Stimulated activated CD4-positive, alpha-beta T cell treated with anti-CD3 and anti-CD28 coated beads, Interleukin-15, amount 100 ng/mL, for 1 hour (primary cell): ENCODE measurements around the gene PPEF1.
"Not testable (repeated sequence)": the region's sequence is repeated elsewhere in the genome, so short reads cannot be mapped to it uniquely, and the experiment has no call there.

Source experiments
- DNase-seq, 2 donors: peaks; one replicate each; pipeline ENCODE4 v3.0.0-alpha.2; 2020; ENCODE audit warnings: low read depth in 1 of 2, low spot score in 1 of 2

The PPEF1 gene

DNA sequence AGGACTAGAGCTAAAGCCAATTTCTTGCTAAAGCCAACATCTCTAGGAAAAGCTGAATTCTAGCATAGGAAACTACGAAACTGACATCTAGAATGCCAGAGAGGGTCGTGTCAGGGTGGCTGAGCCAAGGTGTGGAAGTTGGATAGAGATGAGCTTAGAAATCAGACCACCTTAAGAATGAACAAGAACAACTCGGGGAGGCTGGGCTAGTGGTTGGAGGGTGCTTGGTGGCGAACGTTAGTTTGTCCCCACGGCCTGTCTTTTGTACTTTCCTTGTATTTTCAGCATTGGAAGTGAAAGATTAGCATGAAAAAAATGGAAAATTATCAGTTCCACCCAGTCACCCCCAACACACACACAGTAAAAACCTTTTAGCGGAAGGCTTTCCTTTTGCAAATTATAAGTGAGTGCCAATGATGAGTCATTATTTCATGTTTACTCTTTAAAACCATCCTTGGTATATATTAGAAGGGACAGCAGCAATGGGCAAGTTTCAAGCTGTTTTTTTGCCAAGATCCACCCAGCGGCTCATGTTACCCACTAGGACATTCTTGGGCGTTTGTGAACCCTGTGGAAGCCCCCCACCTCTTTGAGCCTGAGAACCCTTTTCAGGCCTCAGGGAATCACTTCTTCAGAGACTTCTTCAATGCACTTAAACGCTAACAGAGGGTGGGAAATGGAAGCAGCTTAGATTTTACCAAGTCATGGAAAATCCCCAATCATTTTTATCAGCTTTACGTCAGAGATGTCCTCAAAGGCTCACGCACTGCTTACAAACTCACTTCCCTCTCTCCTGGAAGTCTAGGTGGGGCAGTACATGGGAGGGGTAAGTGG lies 4.9 kb upstream of the PPEF1 start:
- no peak for DNase-seq

DNA sequence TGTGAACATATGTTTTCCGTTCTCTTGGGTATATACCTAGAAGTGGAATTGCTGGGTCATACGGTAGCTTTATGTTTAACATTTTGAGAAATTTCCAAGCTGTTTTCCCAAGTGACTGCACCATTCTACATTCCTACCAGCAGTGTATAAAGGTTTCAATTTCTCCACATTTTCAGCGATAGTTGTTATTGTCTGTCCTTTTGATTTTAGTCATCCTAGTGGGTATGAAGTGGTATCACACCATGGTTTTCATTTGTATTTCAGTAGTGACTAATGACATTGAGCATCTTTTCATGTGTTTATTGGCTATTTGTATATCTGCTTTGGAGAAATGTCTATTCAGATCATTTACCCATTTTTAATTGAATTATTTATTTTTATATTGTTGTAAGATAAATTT lies 2.4 kb downstream of the PPEF1 start:
- DNase-seq = no peak

DNA sequence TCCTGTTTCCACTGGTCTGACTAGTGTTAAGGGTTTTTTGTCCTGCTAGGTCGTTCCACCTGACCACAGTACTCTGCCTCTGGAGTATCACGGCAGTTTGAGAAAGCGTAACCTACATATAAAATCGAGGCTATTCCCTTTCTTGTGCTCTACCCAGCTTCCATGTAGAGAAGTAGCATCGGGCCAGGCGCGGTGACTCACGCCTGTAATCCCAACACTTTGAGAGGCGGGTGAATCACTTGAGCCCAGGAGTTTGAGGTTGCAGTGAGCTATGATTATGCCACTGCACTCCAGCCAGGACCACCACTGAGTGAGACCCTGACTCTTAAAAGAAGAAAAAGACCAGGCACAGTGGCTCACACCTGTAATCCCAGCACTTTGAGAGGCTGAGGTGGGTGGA lies 7.5 kb downstream of the PPEF1 start:
- no peak for DNase-seq

DNA sequence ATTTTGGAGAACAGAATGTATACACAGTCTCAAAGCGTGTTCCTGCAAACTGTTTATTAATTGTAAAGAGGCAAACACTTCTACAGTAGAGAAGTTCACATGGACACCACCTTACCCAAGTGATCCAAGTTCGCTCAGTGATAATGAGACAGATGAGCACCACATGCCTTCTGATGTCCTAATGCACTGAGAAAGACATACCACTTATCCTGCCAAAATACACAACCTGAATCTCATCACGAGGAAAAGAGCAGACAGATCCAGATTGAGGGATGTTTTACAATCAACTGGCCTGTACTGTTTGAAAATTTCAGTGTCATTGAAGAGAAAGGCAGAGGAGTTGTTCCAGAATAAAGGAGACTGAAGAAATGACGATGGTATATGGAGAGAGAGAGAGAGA lies 12.4 kb downstream of the PPEF1 start:
- DNase-seq = no peak

DNA sequence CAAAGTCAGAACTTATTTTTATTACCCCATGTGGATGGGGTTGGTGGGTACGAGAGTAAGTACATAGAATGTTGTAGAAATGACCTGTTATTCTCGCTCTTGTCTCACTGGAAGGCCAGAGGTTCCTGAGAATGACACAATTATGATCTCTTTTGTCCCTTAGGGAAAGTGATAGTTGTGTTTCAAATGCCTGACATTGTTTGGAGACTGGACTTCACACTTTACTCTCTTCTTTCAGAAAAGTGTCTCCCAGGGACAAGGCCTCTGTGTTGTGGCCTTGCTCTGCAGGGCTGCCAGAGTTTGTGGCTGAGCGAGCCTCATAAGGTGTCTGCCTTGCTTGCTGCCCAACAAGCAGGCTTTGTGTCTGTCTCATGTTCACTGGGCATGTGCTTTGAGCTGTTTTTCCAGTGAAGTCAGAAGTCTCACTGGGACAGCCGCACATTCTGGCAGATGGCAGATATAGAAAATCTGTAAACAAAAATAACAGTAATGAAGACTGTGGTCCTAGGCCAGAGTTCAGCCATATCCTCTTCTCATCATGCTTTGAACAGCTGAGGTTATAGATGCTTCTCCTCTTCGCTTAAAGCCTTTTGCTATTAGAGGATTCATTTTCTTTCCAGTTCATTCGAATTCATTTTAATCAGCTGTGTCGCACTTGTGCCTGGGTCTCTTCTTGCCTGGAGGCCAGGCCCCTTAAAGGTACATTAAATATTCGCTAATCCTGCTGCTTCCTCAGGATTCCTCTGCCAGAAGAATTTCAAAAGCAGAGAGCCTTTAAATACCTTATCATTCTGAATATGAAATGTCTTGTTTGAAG lies 14.4 kb downstream of the PPEF1 start:
- no peak for DNase-seq

DNA sequence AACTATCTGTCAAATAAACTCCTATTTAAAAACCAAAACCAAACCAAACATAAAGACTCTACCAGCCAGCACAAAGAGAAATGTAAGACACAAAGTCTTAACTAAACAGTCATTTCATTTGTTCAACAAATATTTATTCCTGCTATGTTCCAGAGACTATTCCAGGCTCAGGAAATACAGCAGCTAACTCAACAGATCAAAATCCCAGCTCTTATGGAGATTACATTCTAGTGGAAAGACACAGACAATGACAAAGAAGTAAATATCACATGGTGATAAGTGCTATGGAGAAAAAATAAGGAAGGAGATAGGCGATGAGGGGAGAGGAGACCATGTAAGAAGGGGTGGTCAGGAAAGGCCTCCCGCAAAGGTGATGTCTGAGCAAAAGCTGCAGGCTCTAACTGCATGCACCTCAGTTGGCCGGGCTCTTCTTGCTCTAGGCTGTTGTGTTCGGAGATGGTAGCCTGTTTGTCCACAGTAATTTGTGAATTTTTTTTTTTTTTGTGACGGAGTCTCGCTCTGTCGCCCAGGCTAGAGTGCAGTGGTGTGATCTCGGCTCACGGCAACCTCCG lies 15.1 kb downstream of the PPEF1 start:
- no peak for DNase-seq

DNA sequence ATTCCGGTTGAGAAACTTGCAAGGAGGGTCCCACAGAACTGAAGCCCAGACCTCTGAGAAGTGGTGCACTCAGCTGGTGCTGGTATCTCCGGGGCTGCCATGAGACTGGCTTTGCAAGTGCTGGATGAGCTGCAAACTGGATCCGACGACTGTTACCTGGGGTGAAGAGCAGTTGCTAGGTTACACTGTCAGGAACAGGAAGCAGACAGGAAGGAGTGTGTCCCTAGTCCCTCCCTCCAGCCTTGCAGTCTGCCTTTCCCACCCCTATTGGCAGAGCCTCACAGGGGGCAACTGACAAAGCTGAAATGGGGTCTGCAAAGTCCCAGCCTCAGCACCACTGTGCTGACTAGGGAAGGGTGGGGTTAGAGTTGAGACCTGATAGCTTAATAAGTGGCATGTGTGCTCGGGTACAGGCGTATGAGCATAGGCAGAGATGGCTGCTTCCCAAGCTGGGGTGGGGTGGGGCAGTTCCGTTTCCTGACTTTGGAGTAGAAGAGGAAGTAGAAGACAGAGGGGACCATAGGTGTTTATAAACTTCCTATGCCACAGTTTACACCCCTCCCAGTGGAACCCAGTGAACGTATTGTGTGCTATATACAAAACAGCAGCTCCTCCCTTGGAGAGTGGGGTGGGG lies 18.0 kb downstream of the PPEF1 start:
- DNase-seq = no peak

DNA sequence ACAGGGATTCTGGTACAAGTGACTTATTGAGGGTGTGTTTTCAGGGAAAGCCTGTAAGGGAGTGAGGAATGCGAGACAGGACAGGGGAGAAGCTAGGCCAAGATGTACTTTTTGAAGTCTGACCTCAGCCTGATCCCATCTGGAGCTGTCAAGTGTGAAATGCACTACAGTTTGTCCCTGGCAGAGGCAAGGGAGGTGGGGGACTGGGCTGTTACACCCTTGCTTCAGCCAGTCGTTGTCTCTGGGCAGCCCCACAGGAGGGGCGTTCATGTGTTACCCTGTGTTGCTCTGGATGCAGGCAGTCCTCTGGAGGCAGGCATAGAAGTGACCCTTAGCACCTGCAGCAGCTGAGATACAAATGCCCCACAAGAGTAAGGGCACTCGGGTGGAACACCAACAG lies 25.8 kb downstream of the PPEF1 start:
- DNase-seq = no peak

DNA sequence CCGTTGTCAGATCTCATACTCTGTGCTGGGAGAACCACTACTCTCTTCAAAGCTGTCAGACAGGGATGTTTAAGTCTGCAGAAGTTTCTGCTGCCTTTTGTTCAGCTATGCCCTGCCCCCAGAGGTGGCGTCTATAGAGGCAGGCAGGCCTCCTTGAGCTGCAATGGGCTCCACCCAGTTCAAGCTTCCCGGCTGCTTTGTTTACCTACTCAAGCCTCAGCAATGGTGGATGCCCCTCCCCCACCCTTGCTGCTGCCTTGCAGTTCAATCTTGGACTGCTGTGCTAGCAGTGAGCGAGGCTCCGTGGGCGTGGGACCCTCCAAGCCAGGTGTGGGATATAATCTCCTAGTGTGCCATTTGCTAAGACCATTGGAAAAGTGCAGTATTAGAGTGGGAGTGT lies 32.2 kb downstream of the PPEF1 start:
- DNase-seq = not testable (repeated sequence)

DNA sequence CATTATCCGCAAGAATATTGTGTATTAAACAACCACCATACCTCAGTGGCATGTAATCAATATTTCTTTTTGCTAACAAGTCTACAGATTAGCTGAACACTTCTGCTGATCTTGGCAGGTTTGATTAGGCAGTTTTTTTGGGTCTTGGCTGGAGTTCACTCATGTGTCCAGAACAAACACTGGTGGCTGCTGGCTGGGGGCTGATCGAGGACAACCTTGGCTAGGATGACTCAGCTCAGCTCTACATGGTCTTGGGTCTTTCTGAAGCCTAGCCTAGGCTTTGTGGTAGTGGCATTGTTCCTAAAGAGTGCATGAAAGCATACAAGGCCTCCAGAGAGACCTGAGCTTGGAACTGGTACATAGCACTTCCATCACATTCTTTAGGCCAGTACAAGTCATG lies 41.1 kb downstream of the PPEF1 start:
- DNase-seq = no peak

DNA sequence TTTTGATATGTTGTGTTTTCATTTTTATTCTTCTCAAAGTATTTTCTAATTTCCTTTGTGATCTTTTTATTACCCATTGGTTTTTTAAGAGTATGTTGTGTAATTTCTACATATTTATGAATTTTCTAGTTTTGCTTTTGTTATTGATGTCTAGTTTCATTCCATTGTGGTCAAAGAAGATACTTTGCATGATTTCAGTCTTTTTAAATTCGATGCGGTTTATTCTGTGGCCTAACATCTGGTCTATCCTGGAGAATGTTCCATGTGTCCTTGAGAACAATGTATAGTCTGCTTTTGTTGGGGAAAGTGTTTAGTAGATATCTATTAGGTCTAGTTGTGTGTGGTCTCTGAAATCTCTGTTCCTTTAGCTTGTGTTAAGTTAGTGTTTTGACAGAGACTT lies 46.2 kb downstream of the PPEF1 start:
- no peak for DNase-seq

DNA sequence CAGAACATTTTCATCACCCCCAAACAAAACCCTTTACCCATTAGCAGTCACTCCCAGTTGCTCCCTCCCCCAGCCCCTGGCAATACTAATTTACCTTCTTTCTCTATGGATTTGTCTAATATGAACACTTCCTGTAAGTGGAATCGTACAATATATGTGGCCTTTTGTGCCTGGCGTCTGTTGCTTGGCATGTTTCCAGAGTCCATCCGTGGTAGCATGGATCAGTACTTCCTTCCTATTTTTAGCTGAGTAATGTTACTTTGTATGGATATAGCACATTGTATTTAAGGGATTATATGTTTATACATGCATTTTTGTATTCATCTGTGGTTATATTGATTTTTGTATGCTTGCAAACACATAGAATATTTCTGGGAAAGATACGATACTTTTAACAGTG lies 48.2 kb downstream of the PPEF1 start:
- DNase-seq = no peak

DNA sequence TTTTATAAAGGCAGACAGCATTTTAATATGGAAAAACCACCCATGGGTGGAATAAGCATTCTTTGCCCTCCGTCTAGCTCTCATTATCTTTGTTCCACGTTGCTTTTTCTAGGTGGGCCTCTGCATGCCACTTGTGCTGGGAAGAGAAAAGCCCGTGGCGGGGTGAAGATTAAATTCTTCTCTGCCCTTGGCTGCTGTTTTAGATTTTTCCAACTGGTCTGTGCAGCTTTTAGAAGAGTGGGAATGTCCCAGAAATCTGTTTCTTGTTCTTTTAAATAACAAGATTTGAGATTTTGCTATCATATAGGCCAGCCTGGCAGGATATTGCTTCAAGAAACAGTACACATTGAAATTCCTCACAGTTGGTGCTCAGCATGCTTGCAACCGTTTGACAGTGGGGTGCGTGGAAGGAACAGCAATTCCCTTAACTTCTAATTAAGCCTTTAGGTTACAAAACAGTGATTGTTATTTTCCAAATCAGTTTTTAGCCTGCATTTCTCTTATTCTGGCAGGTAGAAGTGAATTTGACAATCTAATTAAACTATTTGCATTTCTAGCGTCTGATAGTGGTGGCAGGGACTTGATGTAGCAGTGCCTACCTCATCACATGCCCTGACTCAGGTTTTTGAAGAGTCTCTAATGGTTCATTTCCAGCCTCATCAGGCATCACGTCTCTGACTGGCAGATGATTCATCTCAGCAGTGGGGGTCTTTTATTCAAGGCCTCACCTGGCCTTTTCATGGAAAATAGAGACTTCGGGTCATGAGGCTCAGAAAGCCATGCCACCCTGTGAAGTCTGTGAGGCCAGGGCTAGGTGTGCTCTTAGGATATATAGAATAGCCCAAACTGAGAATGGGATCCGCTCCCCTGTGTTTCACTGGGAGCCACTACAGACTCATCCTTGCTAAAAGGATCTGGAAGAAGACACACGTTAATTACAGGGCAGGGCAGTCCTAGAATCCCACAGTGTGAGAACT lies 50.8 kb downstream of the PPEF1 start:
- no peak for DNase-seq

DNA sequence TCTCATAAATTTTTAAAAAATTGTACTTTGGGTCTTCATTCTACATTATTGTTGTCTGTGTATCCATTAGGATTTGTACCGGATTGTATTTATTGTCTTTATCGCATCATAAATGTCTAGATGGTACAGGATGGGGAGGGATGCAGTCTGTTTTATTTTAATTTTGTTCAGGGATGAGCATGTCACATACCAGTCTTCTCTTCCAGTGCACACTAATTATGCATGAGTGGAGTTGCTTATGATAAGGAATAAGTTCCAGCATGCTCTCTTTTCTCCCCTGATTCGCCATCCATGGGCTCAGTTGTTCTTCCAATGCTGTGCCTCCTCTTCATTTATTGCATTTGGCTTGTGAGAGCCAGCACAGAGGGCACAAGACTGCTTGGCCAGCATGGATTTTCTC lies 54.3 kb downstream of the PPEF1 start:
- DNase-seq = no peak

DNA sequence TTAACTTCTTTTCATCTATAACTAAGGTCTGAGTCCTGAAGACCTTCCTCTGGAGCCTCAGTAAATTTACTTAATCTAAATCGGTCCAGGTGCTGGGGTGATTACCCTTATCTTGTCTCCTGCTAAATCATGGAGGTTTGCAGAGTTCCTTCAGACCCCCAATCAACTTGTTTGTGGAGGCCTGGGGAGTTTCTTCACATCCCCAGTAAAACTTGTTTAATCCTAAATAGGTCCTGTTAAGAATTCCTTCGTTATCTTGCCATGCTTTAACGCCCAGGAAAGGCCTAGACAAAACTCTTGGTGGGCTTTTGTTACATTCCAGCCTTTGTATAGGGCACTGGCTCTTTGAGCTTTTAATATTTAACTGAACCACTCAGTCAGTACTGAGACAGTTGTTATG lies 55.7 kb downstream of the PPEF1 start:
- not testable (repeated sequence) for DNase-seq

DNA sequence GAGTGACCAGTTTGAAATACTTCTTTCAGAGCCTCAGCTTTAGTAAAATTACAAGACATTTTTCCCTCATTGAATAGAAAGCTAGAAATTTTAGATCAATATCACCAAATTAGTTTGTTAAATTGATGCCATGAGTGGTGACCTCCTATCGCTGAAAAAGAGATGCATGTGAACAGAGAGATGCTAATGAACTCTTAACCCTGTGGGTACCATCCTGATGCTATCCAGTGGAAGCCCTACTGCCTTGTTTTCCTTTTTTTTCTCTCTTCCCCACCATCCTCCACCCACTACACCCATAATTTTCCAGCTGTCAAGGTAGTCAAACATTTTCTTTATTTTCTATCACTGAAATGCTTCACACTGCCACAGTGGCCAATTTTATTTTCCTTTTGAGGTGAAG lies 61.9 kb downstream of the PPEF1 start:
- DNase-seq = no peak

DNA sequence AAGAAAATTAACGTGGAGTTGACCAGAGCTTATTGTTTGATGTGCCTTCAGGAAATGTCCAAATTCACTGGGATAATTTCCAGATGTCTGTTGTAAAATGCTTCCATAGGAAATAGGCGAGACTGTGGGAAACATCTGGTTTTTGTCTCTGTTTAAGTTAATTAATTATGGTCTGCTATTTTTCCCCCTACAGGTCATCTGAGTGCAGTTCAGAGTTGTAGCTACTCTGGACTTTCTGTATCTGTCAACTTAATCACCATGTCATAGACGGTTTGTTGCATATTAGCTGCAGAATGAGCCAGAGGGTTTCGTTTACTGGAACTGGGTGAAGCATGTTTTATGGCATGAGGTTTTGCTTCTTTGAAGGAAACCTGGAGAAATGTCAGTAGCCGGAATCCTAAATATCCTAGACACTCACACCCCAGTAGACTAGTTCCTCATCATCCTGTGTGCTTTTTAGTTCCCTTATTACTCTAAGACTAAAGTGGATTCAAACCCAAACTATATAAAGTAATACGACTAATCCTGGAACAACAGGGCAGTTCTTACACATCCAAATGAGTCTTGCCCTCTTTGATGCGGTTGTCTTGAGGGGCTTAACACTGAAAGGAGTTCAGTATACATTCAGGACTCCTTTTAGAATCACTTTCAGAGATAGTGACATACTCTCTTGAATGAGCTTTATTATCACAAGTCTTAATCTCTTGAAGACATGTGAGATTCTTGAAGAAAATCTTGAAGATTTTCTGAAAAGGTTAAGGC lies 62.5 kb downstream of the PPEF1 start:
- DNase-seq = no peak

DNA sequence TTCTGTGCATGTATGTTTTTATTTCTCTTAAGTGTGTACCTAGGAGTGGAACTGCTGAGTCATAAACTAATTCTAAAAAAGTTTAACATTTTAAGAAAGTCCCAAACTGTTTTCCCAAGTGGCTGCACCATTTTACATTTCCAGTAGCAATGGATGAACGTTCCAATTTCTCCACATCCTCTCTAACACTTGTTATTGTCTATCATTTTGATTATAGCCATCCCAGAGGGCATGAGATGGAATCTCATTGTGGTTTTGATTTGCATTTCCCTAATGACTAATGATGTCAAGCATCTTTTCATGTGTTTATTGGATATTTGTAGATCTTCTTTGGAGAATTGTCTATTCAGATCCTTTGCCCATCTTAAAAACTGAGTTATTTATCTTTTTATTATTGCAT lies 82.5 kb downstream of the PPEF1 start:
- no peak for DNase-seq

DNA sequence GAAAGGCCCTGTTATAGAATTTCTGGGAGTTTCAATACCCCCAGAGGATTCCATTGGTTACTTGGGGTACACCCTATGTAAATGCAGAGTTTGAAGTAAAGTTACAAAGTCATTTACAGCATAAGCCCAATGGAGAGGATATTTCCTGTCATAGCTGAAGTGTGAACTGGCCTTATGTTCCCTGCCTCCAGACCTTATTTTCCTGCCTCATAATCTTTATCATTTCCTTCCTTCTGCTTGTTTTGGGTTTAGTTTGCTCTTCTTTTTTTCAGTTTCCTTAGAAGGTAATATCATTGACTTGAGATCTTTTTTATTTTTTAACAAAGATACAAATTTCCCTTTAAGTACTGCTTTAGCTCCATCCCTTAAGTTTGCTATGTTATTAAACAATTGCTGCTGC lies 85.4 kb downstream of the PPEF1 start:
- DNase-seq = no peak

DNA sequence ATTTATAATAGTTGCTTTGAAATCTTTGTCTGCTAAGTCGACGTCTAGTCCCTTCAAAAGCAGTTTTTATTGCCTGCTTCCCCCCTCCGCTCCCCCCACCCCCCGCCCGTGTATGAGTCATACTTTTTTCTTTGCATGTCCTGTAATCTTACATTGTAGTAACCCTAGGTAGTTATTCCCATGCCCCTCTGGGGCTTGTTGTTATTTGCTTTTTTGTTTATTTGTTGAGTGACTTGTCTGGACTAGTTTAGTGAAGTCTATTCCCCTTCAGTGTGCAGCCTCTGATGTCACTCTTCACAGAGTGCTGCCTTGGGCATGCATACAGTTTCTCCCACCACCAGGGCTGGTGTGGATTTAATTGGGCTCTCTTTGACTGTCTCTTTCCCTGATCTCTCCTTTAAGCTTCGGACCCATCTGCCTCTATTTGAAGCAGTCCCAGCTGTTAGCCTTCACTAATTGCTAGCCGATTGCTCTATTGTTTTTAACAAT lies 86.2 kb downstream of the PPEF1 start:
- DNase-seq = no peak
